IMR-90 (cell line): ENCODE results near the gene ALDH6A1. TPM values are rescaled to one million over a fixed set of nuclear protein-coding genes. Genes with fewer than 3 reads are reported as not detected.

Experiments
- ATAC-seq: fragments of 200-7000 bp; cut with Tn5 transposase; 2 replicates; pipeline ENCODE4 v1.9.1; 2020; ENCODE audit warnings: low read depth, mild to moderate bottlenecking, moderate library complexity
- Bru-seq: library from RNA; stranded (reverse); fragments of 400-500 nt; gene quantifications from one replicate; lab custom pipeline; 2021; lab: Mats Ljungman, UMichigan
- BruChase-seq, 2 experiments: library from RNA; stranded (reverse); fragments of 400-500 nt; gene quantifications; one replicate each; lab custom pipeline; 2021; lab: Mats Ljungman, UMichigan
- BruUV-seq: library from RNA; stranded (reverse); fragments of 400-500 nt; replicated peaks from 2 replicates; lab custom pipeline; 2021; lab: Mats Ljungman, UMichigan
- CTCF ChIA-PET: fragments of 300-600 bp; formaldehyde crosslinking; extraction: SDS; loops from one replicate; lab custom pipeline; 2021; ENCODE audit warnings: antibody characterized with exemption; lab: Yijun Ruan, JAX
- POLR2A ChIA-PET: fragments of 300-600 bp; sonication (Branson Sonifier 250); formaldehyde crosslinking; loops from one replicate; lab custom pipeline; 2022; ENCODE audit warnings: antibody characterized with exemption; ENCODE audit not compliant: unreplicated experiment; lab: Charles Lee
- DNase-seq: peaks from one replicate; pipeline ENCODE4 v3.0.0; 2013
- H2AFZ ChIP-seq: replicated peaks from 2 replicates; pipeline ENCODE3; 2013; ENCODE audit warnings: low read length, mild to moderate bottlenecking; ENCODE audit not compliant: poor library complexity
- H2AK5ac ChIP-seq: 2 replicates; pipeline ENCODE4 v1.6.1; 2013; ENCODE audit warnings: low read depth, low read length, inconsistent platforms
- H2AK9ac ChIP-seq: replicated peaks from 2 replicates; pipeline ENCODE3; 2013; ENCODE audit warnings: mild to moderate bottlenecking, low read depth, low read length, moderate library complexity; ENCODE audit not compliant: poor library complexity
- H2BK120ac ChIP-seq: 2 replicates; pipeline ENCODE4 v1.6.1; 2013; ENCODE audit warnings: low read depth, low read length, inconsistent platforms
- H2BK15ac ChIP-seq: 3 replicates; pipeline ENCODE4 v1.6.1; 2013; ENCODE audit warnings: low read depth, low read length, inconsistent platforms
- H2BK20ac ChIP-seq: 2 replicates; pipeline ENCODE4 v1.6.1; 2013; ENCODE audit warnings: low read depth, mild to moderate bottlenecking, inconsistent platforms, low read length, moderate library complexity
- H2BK5ac ChIP-seq: 2 replicates; pipeline ENCODE4 v1.6.1; 2013; ENCODE audit warnings: mild to moderate bottlenecking, low read depth, low read length, inconsistent platforms; ENCODE audit not compliant: poor library complexity, severe bottlenecking
- H3K14ac ChIP-seq: replicated peaks from 2 replicates; pipeline ENCODE4 v1.6.1; 2013; ENCODE audit warnings: low read depth, low read length, inconsistent platforms
- H3K18ac ChIP-seq: 2 replicates; pipeline ENCODE4 v1.6.1; 2013; ENCODE audit warnings: low read depth, low read length, control low read depth
- H3K23ac ChIP-seq: 2 replicates; pipeline ENCODE4 v1.6.1; 2013; ENCODE audit warnings: low read depth, low read length, inconsistent platforms
- H3K27ac ChIP-seq: 2 replicates; pipeline ENCODE4 v1.5.1; 2013; ENCODE audit warnings: mild to moderate bottlenecking, control low read depth, low read length; ENCODE audit not compliant: insufficient read depth
- H3K27me3 ChIP-seq: 2 replicates; pipeline ENCODE4 v1.6.1; 2013; ENCODE audit warnings: low read length; ENCODE audit not compliant: control insufficient read depth, insufficient read depth
- H3K36me3 ChIP-seq: 2 replicates; pipeline ENCODE4 v1.6.1; 2013; ENCODE audit warnings: low read length, mixed read lengths; ENCODE audit not compliant: control insufficient read depth, insufficient read depth
- H3K4ac ChIP-seq: 2 replicates; pipeline ENCODE4 v1.6.1; 2013; ENCODE audit warnings: low read depth, low read length, inconsistent platforms
- H3K4me1 ChIP-seq: 2 replicates; pipeline ENCODE4 v1.6.1; 2013; ENCODE audit warnings: low read length, mixed read lengths; ENCODE audit not compliant: control insufficient read depth, insufficient read depth
- H3K4me2 ChIP-seq: 2 replicates; pipeline ENCODE4 v1.6.1; 2013; ENCODE audit warnings: low read depth, mild to moderate bottlenecking, control low read depth, low read length, moderate library complexity
- H3K4me3 ChIP-seq: 2 replicates; pipeline ENCODE4 v1.5.1; 2013; ENCODE audit warnings: low read depth, mild to moderate bottlenecking, control low read depth, low read length, moderate library complexity; ENCODE audit not compliant: insufficient read depth
- H3K56ac ChIP-seq: 2 replicates; pipeline ENCODE4 v1.6.1; 2013; ENCODE audit warnings: low read length, inconsistent platforms; ENCODE audit not compliant: insufficient read depth; ENCODE audit errors: extremely low read depth
- H3K79me1 ChIP-seq, 2 experiments: 2 replicates each; pipeline ENCODE4 v1.6.1; 2013; ENCODE audit warnings: low read length in 2 of 2, inconsistent platforms in 1 of 2, low read depth in 1 of 2
- H3K9ac ChIP-seq: 2 replicates; pipeline ENCODE4 v1.6.1; 2013; ENCODE audit warnings: low read depth, low read length, control low read depth
- H3K9me1 ChIP-seq: 2 replicates; pipeline ENCODE4 v1.6.1; 2013; ENCODE audit warnings: low read length, inconsistent platforms; ENCODE audit not compliant: insufficient read depth
- H3K9me3 ChIP-seq: 2 replicates; pipeline ENCODE4 v1.6.1; 2013; ENCODE audit warnings: low read length; ENCODE audit not compliant: control insufficient read depth, insufficient read depth
- H4K20me1 ChIP-seq: 2 replicates; pipeline ENCODE4 v1.6.1; 2013; ENCODE audit warnings: low read length, inconsistent platforms; ENCODE audit not compliant: insufficient read depth
- H4K5ac ChIP-seq: 2 replicates; pipeline ENCODE4 v1.6.1; 2013; ENCODE audit warnings: mild to moderate bottlenecking, low read depth, low read length, control low read depth
- H4K8ac ChIP-seq, 2 experiments: 2 replicates each; pipeline ENCODE4 v1.6.1; 2013; ENCODE audit warnings: low read depth in 2 of 2, low read length in 2 of 2, control low read depth in 1 of 2, inconsistent platforms in 1 of 2
- H4K91ac ChIP-seq: 2 replicates; pipeline ENCODE4 v1.6.1; 2013; ENCODE audit warnings: low read depth, low read length, inconsistent platforms; ENCODE audit not compliant: insufficient read depth
- BHLHE40 ChIP-seq: fragments of 150-350 bp; IDR thresholded peaks from 2 replicates; pipeline ENCODE4 v1.6.1; 2016; ENCODE audit warnings: mild to moderate bottlenecking, low read depth, low read length
- CEBPB ChIP-seq: IDR thresholded peaks from 2 replicates; pipeline ENCODE4 v1.6.1; 2012; ENCODE audit warnings: low read depth, low read length, improper control_type of control experiment
- CHD1 ChIP-seq: IDR thresholded peaks from 2 replicates; pipeline ENCODE4 v1.6.1; 2012; ENCODE audit warnings: low read depth, low read length, improper control_type of control experiment
- CTCF ChIP-seq: conservative IDR thresholded peaks from 2 replicates; pipeline ENCODE4 v1.5.1; 2012; ENCODE audit warnings: mild to moderate bottlenecking, low read depth, low read length, improper control_type of control experiment
- FOS ChIP-seq: fragments of 150-350 bp; IDR thresholded peaks from 2 replicates; pipeline ENCODE4 v1.6.1; 2016; ENCODE audit warnings: low read depth, low read length
- MAFK ChIP-seq: IDR thresholded peaks from 2 replicates; pipeline ENCODE4 v1.6.1; 2012; ENCODE audit warnings: low read depth, low read length, improper control_type of control experiment
- MAZ ChIP-seq: IDR thresholded peaks from 2 replicates; pipeline ENCODE4 v1.6.1; 2012; ENCODE audit warnings: low read depth, mild to moderate bottlenecking, low read length, improper control_type of control experiment, moderate library complexity, borderline replicate concordance
- MXI1 ChIP-seq: IDR thresholded peaks from 2 replicates; pipeline ENCODE4 v1.6.1; 2012; ENCODE audit warnings: low read depth, mild to moderate bottlenecking, low read length, moderate library complexity, borderline replicate concordance
- POLR2A ChIP-seq: IDR thresholded peaks from 2 replicates; pipeline ENCODE4 v1.6.1; 2012; ENCODE audit warnings: mild to moderate bottlenecking, low read depth, low read length
- RAD21 ChIP-seq: IDR thresholded peaks from 2 replicates; pipeline ENCODE4 v1.6.1; 2012; ENCODE audit warnings: low read length, improper control_type of control experiment
- RCOR1 ChIP-seq: IDR thresholded peaks from 2 replicates; pipeline ENCODE4 v1.6.1; 2012; ENCODE audit warnings: mild to moderate bottlenecking, low read length, improper control_type of control experiment; ENCODE audit not compliant: insufficient replicate concordance
- RFX5 ChIP-seq: IDR thresholded peaks from 2 replicates; pipeline ENCODE4 v1.8.0; 2012; ENCODE audit warnings: low read depth, mild to moderate bottlenecking, low read length, moderate library complexity
- SMC3 ChIP-seq: fragments of 150-350 bp; IDR thresholded peaks from 2 replicates; pipeline ENCODE4 v1.6.1; 2016; ENCODE audit warnings: low read depth, mild to moderate bottlenecking, antibody characterized with exemption, low read length, moderate library complexity
- WGBS, 2 experiments: methylation state at CpG; one replicate each; pipeline versions ENCODE4 v1.1.5 to v1.1.7; 2013; ENCODE audit warnings: missing lambda C conversion rate in 2 of 2; ENCODE audit not compliant: insufficient read length in 1 of 2; ENCODE audit errors: extremely low coverage in 2 of 2; 5-methylcytosine and 5-hydroxymethylcytosine counted together
- dilution Hi-C: fragments of 300-500 bp; cut with HindIII; formaldehyde crosslinking; loops from one replicate; pipeline ENCODE4 v1.14.3; 2018; ENCODE audit warnings: low sequenced_read_pairs; ENCODE audit not compliant: unreplicated experiment
- in situ Hi-C: fragments of 300-500 bp; cut with MboI; formaldehyde crosslinking; loops from 3 replicates; pipeline ENCODE4 v1.14.3; 2019; ENCODE audit warnings: low sequenced_read_pairs, inconsistent platforms, mixed read lengths
- intact Hi-C: fragments of 100-400 bp; cut with micrococcal nuclease; formaldehyde crosslinking; loops from 2 replicates; pipeline ENCODE4 v1.10.0; 2022
- long read RNA-seq: library from polyadenylated mRNA; unstranded; transcript quantifications from one replicate; pipeline ENCODE4 v2.0.0, GENCODE V29; 2021; ENCODE audit not compliant: unreplicated experiment
- polyA plus RNA-seq, 3 experiments: library from polyadenylated mRNA; depleted of rRNA; stranded (reverse); fragments of >200 nt; gene quantifications; 2 replicates each; pipeline ENCODE4 v1.2.3, GENCODE V29; 2012; ENCODE audit warnings: low replicate concordance in 1 of 3
- total RNA-seq: library from RNA; depleted of rRNA; stranded (reverse); fragments of >200 nt; gene quantifications from 2 replicates; pipeline ENCODE4 v1.2.3, GENCODE V29; 2012; rRNA removed
- TF ChIP-seq, protein P1 (sequence below): fragments of 150-350 bp; IDR thresholded peaks from 2 replicates; pipeline ENCODE4 v1.6.1; 2017; ENCODE audit warnings: mild to moderate bottlenecking, antibody characterized with exemption, low read length, low read depth

ALDH6A1 gene
- total RNA-seq (11.9 and 15.1 TPM in 2 replicates), polyA plus RNA-seq (2012; rRNA removed) (4.5 and 6.0 TPM in 2 replicates), Bru-seq, nascent RNA (percentile 42 among the genes with signal in this experiment), BruChase-seq, experiment 1, labeled RNA remaining after a 6-hour chase (percentile 62 among the genes with signal in this experiment), BruChase-seq, experiment 2, labeled RNA remaining after a 2-hour chase (percentile 46 among the genes with signal in this experiment)
- polyA plus RNA-seq (2012; cell fraction: cytosol; rRNA removed): 2.8 and 5.7 TPM in 2 replicates
- 2.2 and 5.7 TPM in 2 replicates for polyA plus RNA-seq (2012; cell fraction: nucleus; rRNA removed; ENCODE audit: low replicate concordance)
- long read RNA-seq, full-length matches to known transcripts: 28 of 31 reads
- long read RNA-seq, partial matches to known transcripts: 1 of 31 reads
- long read RNA-seq, other reads (novel, unspliced or antisense): 2 of 31 reads

DNA sequence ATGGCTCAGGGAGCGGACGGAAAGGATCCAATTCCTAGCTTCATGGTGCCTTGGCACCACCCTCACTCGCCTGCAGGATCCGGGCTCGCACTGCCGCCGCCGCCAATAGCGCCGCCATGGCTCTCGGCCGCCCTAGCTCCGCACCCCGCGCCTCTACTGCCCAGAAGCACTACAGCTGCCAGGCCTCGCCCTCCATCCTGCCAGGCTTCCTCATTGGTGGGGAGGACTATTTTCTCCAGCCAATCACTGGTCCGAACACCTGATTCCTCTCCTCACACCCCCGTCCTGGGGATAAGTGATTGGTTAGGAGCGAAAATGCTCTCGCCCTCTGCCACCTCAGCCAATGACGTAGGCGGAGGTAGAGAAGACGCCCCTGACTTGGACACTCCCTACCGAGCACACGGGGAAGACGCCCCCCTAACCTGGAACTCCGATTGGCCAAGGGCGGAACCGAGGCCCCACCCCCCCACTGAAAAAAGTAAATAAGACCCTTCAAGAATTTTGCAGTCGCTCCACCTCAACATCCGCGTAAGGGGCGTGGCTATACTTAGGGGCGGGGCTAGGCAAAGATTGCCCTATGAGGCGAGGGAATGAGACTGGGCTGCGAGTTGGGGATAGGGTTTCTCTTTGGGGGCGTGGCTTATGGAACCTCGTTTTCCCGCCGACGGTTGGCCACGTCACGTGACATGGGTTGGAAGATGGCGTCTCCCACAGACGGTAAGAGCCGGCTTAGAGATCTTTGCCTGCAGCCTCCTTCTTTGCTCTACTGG is at the start of gene ALDH6A1, which contains the start of gene LIN52:
ALDH6A1 (minus strand) TSS at position 177 of the 770 bp plus-strand sequence; CDS start at position 118, 59 bp downstream.
LIN52 (plus strand) TSS at position 680 of the 770 bp plus-strand sequence; CDS start at position 699, 19 bp downstream.
- Histone ChIP-seq H3K27ac (peak within 1 kb of the TSS; percentile 48), H3K4me1 (peaks cover 2% of the 10 kb centered on the region), H2BK5ac (peak within 1 kb of the TSS; percentile 6), H2BK15ac (no peak within 1 kb of the TSS), H3K9me1 (no peaks in the 10 kb centered on the region), H2BK120ac (peak within 1 kb of the TSS; percentile 9; the same call in 1 of the 2 replicates), H3K4me3 (peak within 1 kb of the TSS; percentile 73), H3K9me3 (no peaks in the 10 kb centered on the region), H3K4ac (peak within 1 kb of the TSS; percentile 61), H3K36me3 (no peaks in the 10 kb centered on the region), H3K9ac (peak within 1 kb of the TSS; percentile 58), H3K23ac (peak within 1 kb of the TSS; percentile 70), H4K20me1 (no peaks in the 10 kb centered on the region), H3K56ac (peak within 1 kb of the TSS; percentile 74), H3K79me1 (peaks cover 11 to 35% of the 10 kb centered on the region in 2 experiments), H3K14ac (peak within 1 kb of the TSS; percentile 41; the same call in 1 of the 2 replicates), H3K4me2 (peak within 1 kb of the TSS; percentile 96), H3K27me3 (no peaks in the 10 kb centered on the region), H4K91ac (peak within 1 kb of the TSS; percentile 21), H2AK5ac (peak within 1 kb of the TSS; percentile 48), H2AFZ (peak within 1 kb of the TSS; percentile 99), H4K8ac (peak within 1 kb of the TSS; percentile 42 to 86), H4K5ac (peak within 1 kb of the TSS; percentile 14; the same call in 1 of the 2 replicates), H3K18ac (no peak within 1 kb of the TSS), H2AK9ac (peak within 1 kb of the TSS; percentile 94), H2BK20ac (no peak within 1 kb of the TSS)
- POLR2A ChIA-PET: no interaction called here
- dilution Hi-C loops: no loop called here
- 1% methylated on average over 12 of the region's 46 CpGs; no CpG with 5 or more reads in 1 of the 2 experiments for WGBS, 2 experiments
- no TSS peak for BruUV-seq
- DNase-seq: peak; percentile 100
- in situ Hi-C loops: no loop called here
- peak; percentile 94 for ATAC-seq
- CTCF ChIA-PET: no interaction called here
- intact Hi-C loops: no loop called here
- peak; percentile 57 for TF ChIP-seq POLR2A
- TF ChIP-seq, protein P1, sequence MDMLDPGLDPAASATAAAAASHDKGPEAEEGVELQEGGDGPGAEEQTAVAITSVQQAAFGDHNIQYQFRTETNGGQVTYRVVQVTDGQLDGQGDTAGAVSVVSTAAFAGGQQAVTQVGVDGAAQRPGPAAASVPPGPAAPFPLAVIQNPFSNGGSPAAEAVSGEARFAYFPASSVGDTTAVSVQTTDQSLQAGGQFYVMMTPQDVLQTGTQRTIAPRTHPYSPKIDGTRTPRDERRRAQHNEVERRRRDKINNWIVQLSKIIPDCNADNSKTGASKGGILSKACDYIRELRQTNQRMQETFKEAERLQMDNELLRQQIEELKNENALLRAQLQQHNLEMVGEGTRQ: peak; percentile 98
- TF ChIP-seq MAZ: peak; percentile 52; the same call in 1 of the 2 replicates
- no peak for TF ChIP-seq MAFK
- 0 out of 2 replicates have a peak, but pooled peaks have one; percentile 4 for TF ChIP-seq RAD21
- TF ChIP-seq SMC3: no peak
- TF ChIP-seq BHLHE40: peak; percentile 83
- TF ChIP-seq CTCF: no peak
- no peak for TF ChIP-seq CHD1
- TF ChIP-seq RCOR1: no peak
- peak; percentile 63; the same call in 1 of the 2 replicates for TF ChIP-seq RFX5
- peak; percentile 6; the same call in 1 of the 2 replicates for TF ChIP-seq FOS
- TF ChIP-seq CEBPB: no peak
- peak; percentile 58; the same call in 1 of the 2 replicates for TF ChIP-seq MXI1
